DND-41 (cell line): ENCODE data around the gene COL20A1.

Experiments
- ATAC-seq: fragments of 200-7000 bp; cut with Tn5 transposase; 3 replicates; pipeline ENCODE4 v1.9.1; 2021; ENCODE audit warnings: low read depth; ENCODE audit not compliant: insufficient read depth
- DNase-seq: peaks from one replicate; pipeline ENCODE4 v3.0.0-alpha.2; 2020
- H2AFZ ChIP-seq: 2 replicates; pipeline ENCODE4 v1.6.0; 2012; ENCODE audit warnings: low read depth, low read length
- H3K27ac ChIP-seq: 2 replicates; pipeline ENCODE4 v1.5.1; 2012; ENCODE audit warnings: low read length, inconsistent platforms
- H3K27me3 ChIP-seq: fragments of 200-600 bp; sonication (generic); 2 replicates; pipeline ENCODE4 v1.6.0; 2012; ENCODE audit warnings: low read length, mild to moderate bottlenecking, inconsistent platforms; ENCODE audit not compliant: insufficient read depth, poor library complexity
- H3K36me3 ChIP-seq: 2 replicates; pipeline ENCODE4 v1.5.1; 2012; ENCODE audit warnings: low read length, inconsistent platforms; ENCODE audit not compliant: insufficient read depth
- H3K4me1 ChIP-seq: 2 replicates; pipeline ENCODE4 v1.5.1; 2012; ENCODE audit warnings: mild to moderate bottlenecking, low read length; ENCODE audit not compliant: insufficient read depth
- H3K4me2 ChIP-seq: 2 replicates; pipeline ENCODE4 v1.6.0; 2012; ENCODE audit warnings: mild to moderate bottlenecking, moderate library complexity, low read length, inconsistent platforms; ENCODE audit not compliant: insufficient read depth
- H3K4me3 ChIP-seq, 2 experiments: fragments of 200-600 bp in 1 of 2; shearing (Covaris generic) in 1 of 2; 2 replicates each; pipeline ENCODE4 v1.5.1; 2012 to 2016; ENCODE audit warnings: inconsistent platforms in 2 of 2, low read length in 2 of 2, mild to moderate bottlenecking in 2 of 2, low read depth in 1 of 2, moderate library complexity in 1 of 2
- H3K79me2 ChIP-seq: 2 replicates; pipeline ENCODE4 v1.6.0; 2012; ENCODE audit warnings: low read length, inconsistent platforms; ENCODE audit not compliant: insufficient read depth
- H3K9ac ChIP-seq: 2 replicates; pipeline ENCODE4 v1.6.0; 2012; ENCODE audit warnings: low read depth, mild to moderate bottlenecking, inconsistent platforms, low read length, moderate library complexity
- H3K9me3 ChIP-seq: 2 replicates; pipeline ENCODE4 v1.5.1; 2012; ENCODE audit warnings: low read length, moderate library complexity, mild to moderate bottlenecking, inconsistent platforms; ENCODE audit not compliant: insufficient read depth, severe bottlenecking
- H4K20me1 ChIP-seq: 2 replicates; pipeline ENCODE4 v1.6.0; 2012; ENCODE audit warnings: low read length; ENCODE audit not compliant: insufficient read depth
- EZH2 ChIP-seq: IDR thresholded peaks from 3 replicates; pipeline ENCODE4 v1.6.1; 2012; ENCODE audit warnings: borderline replicate concordance, low read depth, mild to moderate bottlenecking, moderate library complexity, low read length, inconsistent platforms; ENCODE audit not compliant: severe bottlenecking
- TF ChIP-seq, protein P1 (sequence below): IDR thresholded peaks from 2 replicates; pipeline ENCODE4 v1.5.1; 2012; ENCODE audit warnings: borderline replicate concordance, low read length, moderate library complexity, mild to moderate bottlenecking; ENCODE audit not compliant: poor library complexity, severe bottlenecking; ENCODE audit errors: extremely low read depth

The COL20A1 gene

DNA sequence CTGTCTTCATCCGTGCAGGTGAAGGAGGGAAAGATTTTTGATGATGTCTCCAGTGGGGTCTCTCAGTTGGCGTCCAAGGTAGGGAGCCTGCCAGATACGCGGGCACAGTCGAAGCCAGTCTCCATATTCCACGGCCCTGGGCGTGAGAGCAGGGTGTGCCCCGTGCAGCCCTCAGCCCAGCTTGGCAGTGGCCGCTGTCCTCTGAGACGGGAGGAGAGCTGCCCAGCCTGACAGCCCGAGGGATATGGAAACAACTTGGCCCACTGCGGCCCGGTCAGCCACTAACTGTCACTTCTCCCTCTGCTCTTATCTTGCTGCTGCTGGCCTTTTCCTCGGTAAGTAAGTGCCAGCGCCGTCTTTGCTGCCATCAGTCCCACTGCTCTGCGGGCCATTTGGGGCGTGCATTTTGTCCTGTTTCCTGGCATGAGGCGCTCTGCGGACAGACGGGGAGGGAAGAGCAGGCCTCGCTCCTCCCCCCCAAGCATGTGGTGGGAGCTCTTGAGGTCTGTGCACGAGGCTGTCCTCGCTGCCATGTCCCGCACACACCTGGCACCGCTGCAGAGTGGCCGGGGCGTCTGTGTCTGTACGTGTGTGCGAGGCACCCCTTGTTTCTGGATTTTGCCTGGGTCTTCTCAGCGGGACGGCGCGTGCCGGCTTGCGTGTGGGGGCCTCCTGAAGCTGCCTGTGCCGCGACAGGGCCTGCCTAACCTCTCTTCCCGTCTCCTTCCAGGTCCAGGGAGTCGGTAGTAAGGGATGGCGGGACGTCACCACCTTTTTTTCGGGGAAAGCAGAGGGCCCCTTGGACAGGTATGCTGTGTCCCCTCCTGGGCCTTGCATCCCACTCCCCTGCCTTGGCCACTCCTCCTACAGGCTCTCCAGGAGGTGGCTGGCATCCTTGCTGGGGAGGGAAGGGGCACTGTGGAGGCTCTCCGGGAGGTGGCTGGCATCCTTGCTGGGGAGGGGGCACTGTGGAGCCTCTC lies 7.1 kb upstream of the COL20A1 start:
- peaks cover 33% of the 10 kb centered on the region for H4K20me1 ChIP-seq
- H2AFZ ChIP-seq = no peak overlapping the region
- peaks cover 32% of the 10 kb centered on the region for H3K4me1 ChIP-seq
- H3K4me2 ChIP-seq = peak overlapping the region; percentile 68; the same call in 1 of the 2 replicates
- no peak overlapping the region for H3K9ac ChIP-seq
- TF ChIP-seq EZH2 = no peak
- TF ChIP-seq, protein P1, sequence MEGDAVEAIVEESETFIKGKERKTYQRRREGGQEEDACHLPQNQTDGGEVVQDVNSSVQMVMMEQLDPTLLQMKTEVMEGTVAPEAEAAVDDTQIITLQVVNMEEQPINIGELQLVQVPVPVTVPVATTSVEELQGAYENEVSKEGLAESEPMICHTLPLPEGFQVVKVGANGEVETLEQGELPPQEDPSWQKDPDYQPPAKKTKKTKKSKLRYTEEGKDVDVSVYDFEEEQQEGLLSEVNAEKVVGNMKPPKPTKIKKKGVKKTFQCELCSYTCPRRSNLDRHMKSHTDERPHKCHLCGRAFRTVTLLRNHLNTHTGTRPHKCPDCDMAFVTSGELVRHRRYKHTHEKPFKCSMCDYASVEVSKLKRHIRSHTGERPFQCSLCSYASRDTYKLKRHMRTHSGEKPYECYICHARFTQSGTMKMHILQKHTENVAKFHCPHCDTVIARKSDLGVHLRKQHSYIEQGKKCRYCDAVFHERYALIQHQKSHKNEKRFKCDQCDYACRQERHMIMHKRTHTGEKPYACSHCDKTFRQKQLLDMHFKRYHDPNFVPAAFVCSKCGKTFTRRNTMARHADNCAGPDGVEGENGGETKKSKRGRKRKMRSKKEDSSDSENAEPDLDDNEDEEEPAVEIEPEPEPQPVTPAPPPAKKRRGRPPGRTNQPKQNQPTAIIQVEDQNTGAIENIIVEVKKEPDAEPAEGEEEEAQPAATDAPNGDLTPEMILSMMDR = no peak
- H3K4me3 ChIP-seq = peak overlapping the region in 1 of 2 experiments; percentile 59; a peak in 1 of 4 replicates
- peaks cover 15% of the 10 kb centered on the region for H3K79me2 ChIP-seq
- ATAC-seq (no peak), DNase-seq (no peak)
- no peaks in the 10 kb centered on the region for H3K27me3 ChIP-seq
- H3K36me3 ChIP-seq = peaks cover 82% of the 10 kb centered on the region
- no peaks in the 10 kb centered on the region for H3K9me3 ChIP-seq
- H3K27ac ChIP-seq = peak overlapping the region; percentile 93

GRCh38 chr20:63286781-63287696 lies 5.9 kb upstream of the COL20A1 start:
- Histone ChIP-seq H3K27me3 (no peaks in the 10 kb centered on the region), H3K9ac (no peak overlapping the region), H4K20me1 (peaks cover 38% of the 10 kb centered on the region), H3K4me1 (peaks cover 32% of the 10 kb centered on the region), H3K79me2 (peaks cover 15% of the 10 kb centered on the region), H3K36me3 (peaks cover 70% of the 10 kb centered on the region), H3K4me3 (no peak overlapping the region), H3K27ac (no peak overlapping the region), H3K9me3 (no peaks in the 10 kb centered on the region), H3K4me2 (no peak overlapping the region), H2AFZ (no peak overlapping the region)
- ATAC-seq (no peak), DNase-seq (no peak)
- TF ChIP-seq, protein P1 = no peak
- no peak for TF ChIP-seq EZH2

DNA sequence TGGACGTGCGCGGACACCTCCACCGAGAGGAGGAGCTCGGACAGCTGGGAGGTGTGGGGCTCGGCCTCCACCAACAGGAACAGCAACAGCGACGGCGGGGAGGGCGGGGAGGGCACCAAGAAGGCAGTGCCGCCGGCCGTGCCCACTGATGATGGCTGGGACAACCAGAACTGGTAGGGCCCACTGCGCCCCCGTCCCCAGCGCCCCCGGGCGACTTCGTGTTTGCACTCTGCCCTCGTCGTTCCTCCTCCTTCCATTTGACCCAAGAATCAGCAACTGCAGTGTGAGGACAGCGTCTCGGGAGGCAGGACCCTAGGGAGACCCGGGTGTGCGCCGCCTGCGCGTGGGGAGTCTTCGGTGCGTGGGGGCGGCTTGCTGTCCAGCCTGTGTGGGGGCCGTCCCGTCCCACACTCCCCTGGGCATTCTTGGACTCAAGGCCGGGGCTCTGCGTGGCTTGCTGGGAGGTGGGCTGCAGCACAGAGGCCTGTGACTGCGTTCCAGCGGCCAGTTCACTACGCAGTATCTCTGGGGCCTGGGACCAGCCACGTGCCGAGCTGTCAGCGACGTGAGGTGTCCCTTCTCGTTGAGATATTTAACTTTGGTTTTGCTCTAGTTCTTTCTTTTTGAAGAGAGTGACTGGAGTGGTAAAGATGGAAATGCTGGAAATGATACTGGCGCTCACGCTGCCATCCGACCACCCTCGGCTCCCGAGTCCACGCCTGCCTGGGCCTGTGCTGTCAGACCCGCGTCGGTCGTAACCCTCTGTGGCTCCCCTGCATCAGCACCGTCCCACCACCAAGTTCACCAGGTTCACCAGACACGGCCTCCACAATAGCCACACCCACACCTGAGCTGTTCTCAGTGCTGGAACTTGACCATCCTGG lies 5.0 kb upstream of the COL20A1 start:
- Histone ChIP-seq H3K4me3 (no peak overlapping the region), H3K79me2 (peaks cover 15% of the 10 kb centered on the region), H3K4me1 (peaks cover 30% of the 10 kb centered on the region), H4K20me1 (peaks cover 41% of the 10 kb centered on the region), H3K27me3 (no peaks in the 10 kb centered on the region), H2AFZ (no peak overlapping the region), H3K9ac (no peak overlapping the region), H3K4me2 (no peak overlapping the region), H3K9me3 (no peaks in the 10 kb centered on the region), H3K27ac (no peak overlapping the region), H3K36me3 (peaks cover 61% of the 10 kb centered on the region)
- no peak for ATAC-seq
- no peak for TF ChIP-seq EZH2
- TF ChIP-seq, protein P1 = no peak
- no peak for DNase-seq
